HG03060 (cell line): ENCODE data around the gene PAX2.

Experiments
- ATAC-seq: cut with Tn5 transposase; IDR thresholded peaks from one replicate; pipeline ENCODE4 v1.9.1; 2021; ENCODE audit warnings: low read depth, moderate number of reproducible peaks; ENCODE audit not compliant: unreplicated experiment

Gene PAX2

GRCh38 chr10:100782461-100783244 lies 37.3 kb downstream of the PAX2 start:
- no peak for ATAC-seq

GRCh38 chr10:100784126-100784525 lies 38.7 kb downstream of the PAX2 start:
- ATAC-seq, result no peak

GRCh38 chr10:100786591-100786990 lies 41.2 kb downstream of the PAX2 start:
- ATAC-seq, result no peak

GRCh38 chr10:100788002-100788903 lies 42.9 kb downstream of the PAX2 start:
- no peak for ATAC-seq

- no peak for ATAC-seq
Observed at GRCh38 chr10:100790761-100791208, 45.4 kb downstream of the PAX2 start.

GRCh38 chr10:100791369-100792058 lies 46.1 kb downstream of the PAX2 start:
- ATAC-seq, result no peak

GRCh38 chr10:100792574-100792973 lies 47.2 kb downstream of the PAX2 start:
- ATAC-seq, result no peak

GRCh38 chr10:100793055-100793454 lies 47.7 kb downstream of the PAX2 start:
- ATAC-seq, result no peak

- no peak for ATAC-seq
Observed at GRCh38 chr10:100799881-100800280, 54.5 kb downstream of the PAX2 start.

- no peak for ATAC-seq
Observed at GRCh38 chr10:100800931-100801330, 55.5 kb downstream of the PAX2 start.

- ATAC-seq, result no peak
Observed at GRCh38 chr10:100802196-100802595, 56.8 kb downstream of the PAX2 start.

- no peak for ATAC-seq
Observed at GRCh38 chr10:100802607-100803006, 57.2 kb downstream of the PAX2 start.

- ATAC-seq, result no peak
Observed at GRCh38 chr10:100803492-100803891, 58.1 kb downstream of the PAX2 start.

- ATAC-seq, result no peak
Observed at GRCh38 chr10:100803908-100804307, 58.5 kb downstream of the PAX2 start.

- ATAC-seq, result no peak
Observed at GRCh38 chr10:100805543-100806355, 60.4 kb downstream of the PAX2 start.

- ATAC-seq, result no peak
Observed at GRCh38 chr10:100806356-100806645, 60.9 kb downstream of the PAX2 start.

GRCh38 chr10:100807241-100807951 lies 62.0 kb downstream of the PAX2 start:
- no peak for ATAC-seq

- no peak for ATAC-seq
Observed at GRCh38 chr10:100808876-100809275, 63.5 kb downstream of the PAX2 start.

- ATAC-seq, result no peak
Observed at GRCh38 chr10:100810091-100810834, 64.9 kb downstream of the PAX2 start.
